GM21723 (cell line): ENCODE data around the gene PPM1J.
"Not testable (repeated sequence)": the region's sequence is repeated elsewhere in the genome, so short reads cannot be mapped to it uniquely, and the experiment has no call there.

Experiments
- ATAC-seq: cut with Tn5 transposase; IDR thresholded peaks from one replicate; pipeline ENCODE4 v1.9.1; 2021; ENCODE audit warnings: mild to moderate bottlenecking, moderate library complexity; ENCODE audit not compliant: unreplicated experiment

Gene PPM1J

GRCh38 chr1:112715264-112716053 lies at the start of gene PPM1J:
TSS of gene PPM1J (minus strand) at chr1:112715332. CDS start at chr1:112715301, 31 bp downstream.
- peak; percentile 76 for ATAC-seq

GRCh38 chr1:112762541-112763500 lies 47.7 kb upstream of the PPM1J start:
- ATAC-seq: no peak

- ATAC-seq: no peak
These were observed 46.8 kb upstream of the PPM1J start for GRCh38 chr1:112761714-112762480.

- ATAC-seq: no peak
These were observed 44.1 kb upstream of the PPM1J start for GRCh38 chr1:112759228-112759627.

- ATAC-seq: no peak
These were observed 39.0 kb upstream of the PPM1J start for GRCh38 chr1:112754116-112754628.

- no peak for ATAC-seq
These were observed 33.3 kb upstream of the PPM1J start for GRCh38 chr1:112748396-112748795.

- ATAC-seq: no peak
These were observed 29.0 kb upstream of the PPM1J start for GRCh38 chr1:112744009-112744578.

- no peak for ATAC-seq
These were observed 28.3 kb upstream of the PPM1J start for GRCh38 chr1:112743174-112744008.

GRCh38 chr1:112737573-112737972 lies 22.4 kb upstream of the PPM1J start:
- ATAC-seq: no peak

- ATAC-seq: no peak
These were observed 20.6 kb upstream of the PPM1J start for GRCh38 chr1:112735752-112736151.

GRCh38 chr1:112731451-112731850 lies 16.3 kb upstream of the PPM1J start:
- ATAC-seq: no peak

- no peak for ATAC-seq
These were observed 14.8 kb upstream of the PPM1J start for GRCh38 chr1:112729909-112730308.

GRCh38 chr1:112729011-112729410 lies 13.9 kb upstream of the PPM1J start:
- not testable (repeated sequence) for ATAC-seq

GRCh38 chr1:112728306-112728971 lies 13.3 kb upstream of the PPM1J start:
- ATAC-seq: not testable (repeated sequence)

- no peak for ATAC-seq
These were observed 12.6 kb upstream of the PPM1J start for GRCh38 chr1:112727716-112728115.

- ATAC-seq: not testable (repeated sequence)
These were observed 9.1 kb upstream of the PPM1J start for GRCh38 chr1:112724240-112724639.

GRCh38 chr1:112723511-112723839 lies 8.3 kb upstream of the PPM1J start:
- no peak for ATAC-seq

GRCh38 chr1:112722601-112723510 lies 7.7 kb upstream of the PPM1J start:
- no peak for ATAC-seq
